Caco-2 (cell line): Measurements from ENCODE around the gene VDR. TPM values are rescaled to one million over a fixed set of nuclear protein-coding genes. Genes with fewer than 3 reads are reported as not detected.

ENCODE experiments used
- BruUV-seq: library from RNA; stranded (reverse); fragments of 400-500 nt; replicated peaks from 2 replicates; lab custom pipeline; 2021; lab: Mats Ljungman, UMichigan
- CTCF ChIA-PET: fragments of 300-600 bp; sonication (Branson Sonifier 250); formaldehyde crosslinking; loops from one replicate; lab custom pipeline; 2022; ENCODE audit warnings: antibody characterized with exemption; lab: Charles Lee
- POLR2A ChIA-PET: fragments of 300-600 bp; sonication (Branson Sonifier 250); formaldehyde crosslinking; loops from one replicate; lab custom pipeline; 2022; ENCODE audit warnings: antibody characterized with exemption; lab: Charles Lee
- DNase-seq, 2 experiments: peaks; one replicate each; pipeline versions ENCODE4 v3.0.0 to v3.0.0-alpha.2; 2020 to 2022
- H3K27me3 ChIP-seq: replicated peaks from 2 replicates; pipeline ENCODE4 v1.6.0; 2011; ENCODE audit warnings: low read length; ENCODE audit not compliant: control insufficient read depth, insufficient read depth
- H3K36me3 ChIP-seq: 2 replicates; pipeline ENCODE4 v1.5.1; 2011; ENCODE audit warnings: low read length; ENCODE audit not compliant: control insufficient read depth, insufficient read depth
- H3K4me1 ChIP-seq: fragments of 250-450 bp; sonication (Bioruptor Pico); 2 replicates; pipeline ENCODE4 v1.5.1; 2020; ENCODE audit warnings: mild to moderate bottlenecking
- H3K4me3 ChIP-seq: 2 replicates; pipeline ENCODE4 v1.5.1; 2011; ENCODE audit warnings: low read depth, mild to moderate bottlenecking, control low read depth, low read length
- H3K9me3 ChIP-seq: fragments of 250-450 bp; sonication (Bioruptor Pico); 2 replicates; pipeline ENCODE4 v1.5.1; 2020; ENCODE audit warnings: mild to moderate bottlenecking, moderate library complexity
- H3K27ac Mint-ChIP-seq: one replicate; pipeline ENCODE4 v1.8.0; 2022; ENCODE audit warnings: mixed read lengths; ENCODE audit not compliant: unreplicated experiment
- H3K27me3 Mint-ChIP-seq: one replicate; pipeline ENCODE4 v1.8.0; 2022; ENCODE audit warnings: mixed read lengths; ENCODE audit not compliant: insufficient read depth, unreplicated experiment
- H3K36me3 Mint-ChIP-seq: one replicate; pipeline ENCODE4 v1.8.0; 2022; ENCODE audit warnings: mild to moderate bottlenecking, mixed read lengths; ENCODE audit not compliant: insufficient read depth, unreplicated experiment
- H3K4me1 Mint-ChIP-seq: one replicate; pipeline ENCODE4 v1.8.0; 2022; ENCODE audit warnings: low read depth, mixed read lengths; ENCODE audit not compliant: unreplicated experiment
- H3K4me3 Mint-ChIP-seq: one replicate; pipeline ENCODE4 v1.8.0; 2022; ENCODE audit warnings: mild to moderate bottlenecking, moderate library complexity, mixed read lengths; ENCODE audit not compliant: unreplicated experiment
- H3K9me3 Mint-ChIP-seq: one replicate; pipeline ENCODE4 v1.8.0; 2022; ENCODE audit warnings: mixed read lengths; ENCODE audit not compliant: unreplicated experiment
- intact Hi-C: fragments of 100-400 bp; cut with micrococcal nuclease; formaldehyde crosslinking; loops from one replicate; pipeline ENCODE4 v1.10.0; 2022; ENCODE audit not compliant: unreplicated experiment
- total RNA-seq: library from RNA; stranded (reverse); gene quantifications from 2 replicates; pipeline ENCODE4 v1.2.3, GENCODE V29; 2022
- TF ChIP-seq, protein P1 (sequence below), 2 experiments: fragments of 200-600 bp in 1 of 2; IDR thresholded peaks; 1 replicate in 1 of 2; 2 replicates in 1 of 2; pipeline versions ENCODE4 v1.5.1 to v1.8.0; 2011 to 2022; ENCODE audit warnings: antibody characterized with exemption in 1 of 2, control low read depth in 1 of 2, inconsistent platforms in 1 of 2, low read depth in 1 of 2, low read length in 1 of 2, mild to moderate bottlenecking in 1 of 2, moderate library complexity in 1 of 2; ENCODE audit not compliant: insufficient read depth in 1 of 2, severe bottlenecking in 1 of 2, unreplicated experiment in 1 of 2

VDR gene
- total RNA-seq, 1 experiment from 2014 or later: 15.4 TPM

DNA sequence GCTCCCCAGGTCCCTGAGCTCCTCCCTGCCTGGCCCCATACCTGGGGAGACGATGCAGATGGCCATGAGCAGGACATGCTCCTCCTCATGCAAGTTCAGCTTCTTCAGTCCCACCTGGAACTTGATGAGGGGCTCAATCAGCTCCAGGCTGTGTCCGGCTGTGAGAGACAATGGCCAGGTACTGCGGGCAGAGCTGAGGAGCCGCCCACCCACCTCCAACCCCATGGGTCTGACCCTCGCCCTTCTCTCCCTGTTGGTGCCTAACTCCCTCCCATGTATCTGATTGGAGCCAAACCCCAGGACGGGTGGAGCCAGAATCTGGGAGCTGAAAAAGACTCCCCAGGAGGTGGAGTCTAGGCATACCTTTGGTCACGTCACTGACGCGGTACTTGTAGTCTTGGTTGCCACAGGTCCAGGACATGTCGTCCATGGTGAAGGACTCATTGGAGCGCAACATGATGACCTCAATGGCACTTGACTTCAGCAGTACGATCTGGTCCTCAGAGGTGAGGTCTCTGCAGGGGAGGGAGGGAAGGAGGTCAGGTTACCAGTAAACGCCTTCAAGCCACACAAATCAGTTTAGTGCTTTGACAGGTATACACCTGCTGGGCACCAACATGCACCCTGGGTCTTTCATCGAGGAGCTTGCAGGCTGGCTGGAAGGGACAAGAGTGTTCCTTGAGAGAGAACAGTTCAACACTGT lies 58.3 kb downstream of the VDR start:
- ChIA-PET CTCF (interaction anchor here (2.2 kb wide), 1 partner anchor 9 kb away, joined by 10 read pairs; no protein-coding TSS in a partner anchor), POLR2A (interaction anchor here (1.0 kb wide), 1 partner anchor 26 kb away, joined by 3 read pairs; no protein-coding TSS in a partner anchor)
- Mint-ChIP-seq H3K9me3 (no peaks in the 10 kb centered on the region), H3K4me1 (peaks cover 22% of the 10 kb centered on the region), H3K27ac (no peak overlapping the region), H3K27me3 (no peaks in the 10 kb centered on the region), H3K36me3 (peaks cover 10% of the 10 kb centered on the region), H3K4me3 (no peak overlapping the region)
- no peak for DNase-seq
- intact Hi-C loops: no loop called here
- Histone ChIP-seq H3K9me3 (no peaks in the 10 kb centered on the region), H3K4me1 (peaks cover 11% of the 10 kb centered on the region), H3K27me3 (no peaks in the 10 kb centered on the region), H3K36me3 (no peaks in the 10 kb centered on the region), H3K4me3 (no peak overlapping the region)
- BruUV-seq: no TSS peak
- TF ChIP-seq, protein P1, sequence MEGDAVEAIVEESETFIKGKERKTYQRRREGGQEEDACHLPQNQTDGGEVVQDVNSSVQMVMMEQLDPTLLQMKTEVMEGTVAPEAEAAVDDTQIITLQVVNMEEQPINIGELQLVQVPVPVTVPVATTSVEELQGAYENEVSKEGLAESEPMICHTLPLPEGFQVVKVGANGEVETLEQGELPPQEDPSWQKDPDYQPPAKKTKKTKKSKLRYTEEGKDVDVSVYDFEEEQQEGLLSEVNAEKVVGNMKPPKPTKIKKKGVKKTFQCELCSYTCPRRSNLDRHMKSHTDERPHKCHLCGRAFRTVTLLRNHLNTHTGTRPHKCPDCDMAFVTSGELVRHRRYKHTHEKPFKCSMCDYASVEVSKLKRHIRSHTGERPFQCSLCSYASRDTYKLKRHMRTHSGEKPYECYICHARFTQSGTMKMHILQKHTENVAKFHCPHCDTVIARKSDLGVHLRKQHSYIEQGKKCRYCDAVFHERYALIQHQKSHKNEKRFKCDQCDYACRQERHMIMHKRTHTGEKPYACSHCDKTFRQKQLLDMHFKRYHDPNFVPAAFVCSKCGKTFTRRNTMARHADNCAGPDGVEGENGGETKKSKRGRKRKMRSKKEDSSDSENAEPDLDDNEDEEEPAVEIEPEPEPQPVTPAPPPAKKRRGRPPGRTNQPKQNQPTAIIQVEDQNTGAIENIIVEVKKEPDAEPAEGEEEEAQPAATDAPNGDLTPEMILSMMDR (IDR thresholded peaks at IDR 0.05; ENCODE audit: insufficient read depth in 1 of 2, low read depth in 1 of 2, low read length in 1 of 2, severe bottlenecking in 1 of 2, unreplicated experiment in 1 of 2): no peak

DNA sequence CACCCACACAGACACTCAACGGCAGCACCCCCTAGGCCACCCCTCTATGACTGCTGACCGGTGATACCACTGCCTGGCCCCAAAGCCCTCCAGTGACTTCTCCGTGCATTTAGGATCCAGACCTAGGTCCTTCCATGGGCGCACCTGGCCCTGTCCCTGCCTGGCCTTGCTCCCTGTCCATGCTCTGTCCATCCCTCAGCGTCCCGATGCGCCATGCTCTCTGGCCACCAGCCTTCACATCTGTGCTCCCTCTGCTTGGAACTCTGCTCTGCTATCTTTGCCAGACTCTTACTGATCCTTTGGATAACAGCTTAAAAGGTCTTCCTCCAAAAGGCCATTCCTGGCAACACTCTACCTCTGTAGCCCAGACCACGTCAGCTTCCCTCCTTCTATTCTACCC lies 59.7 kb downstream of the VDR start:
- CTCF ChIA-PET: no interaction called here
- no peaks in the 10 kb centered on the region for H3K27me3 ChIP-seq

DNA sequence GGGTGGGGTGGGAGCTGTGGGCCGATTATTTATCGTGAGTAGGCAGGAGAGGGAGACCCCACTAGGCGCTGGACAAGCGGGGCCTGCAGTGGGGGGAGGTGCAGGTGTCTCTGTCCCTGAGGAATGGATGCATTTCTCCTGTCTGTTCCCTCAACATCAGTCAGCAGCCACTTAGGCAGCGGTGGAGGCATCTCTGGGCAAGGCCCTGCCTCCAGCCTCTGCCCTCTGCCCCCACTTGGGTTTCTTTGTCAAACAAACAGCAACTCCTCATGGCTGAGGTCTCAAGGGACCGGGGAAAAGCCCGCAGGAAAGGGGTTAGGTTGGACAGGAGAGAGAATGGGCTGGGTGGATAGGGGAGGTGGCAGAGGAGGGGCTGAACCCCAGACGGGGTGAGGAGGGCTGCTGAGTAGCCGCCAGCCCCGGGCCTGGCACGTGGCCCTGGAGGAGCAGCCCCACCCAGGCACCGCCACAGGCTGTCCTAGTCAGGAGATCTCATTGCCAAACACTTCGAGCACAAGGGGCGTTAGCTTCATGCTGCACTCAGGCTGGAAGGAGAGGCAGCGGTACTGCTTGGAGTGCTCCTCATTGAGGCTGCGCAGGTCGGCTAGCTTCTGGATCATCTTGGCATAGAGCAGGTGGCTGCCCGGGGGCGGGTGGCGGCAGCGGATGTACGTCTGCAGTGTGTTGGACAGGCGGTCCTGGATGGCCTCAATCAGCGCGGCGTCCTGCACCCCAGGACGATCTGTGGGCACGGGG lies 60.4 kb downstream of the VDR start:
- no peaks in the 10 kb centered on the region for H3K27me3 Mint-ChIP-seq
- POLR2A ChIA-PET: no interaction called here
- Histone ChIP-seq H3K4me1 (no peaks in the 10 kb centered on the region), H3K36me3 (no peaks in the 10 kb centered on the region), H3K9me3 (no peaks in the 10 kb centered on the region), H3K4me3 (no peak overlapping the region), H3K27me3 (no peaks in the 10 kb centered on the region)
- no peak overlapping the region for H3K4me3 Mint-ChIP-seq
- peaks cover 6% of the 10 kb centered on the region for H3K4me1 Mint-ChIP-seq
- H3K36me3 Mint-ChIP-seq: peaks cover 5% of the 10 kb centered on the region
- no peaks in the 10 kb centered on the region for H3K9me3 Mint-ChIP-seq
- no peak for DNase-seq
- no peak overlapping the region for H3K27ac Mint-ChIP-seq
- intact Hi-C loops: no loop called here
- BruUV-seq: no TSS peak
- TF ChIP-seq, protein P1 (IDR thresholded peaks at IDR 0.05; ENCODE audit: insufficient read depth in 1 of 2, low read depth in 1 of 2, low read length in 1 of 2, severe bottlenecking in 1 of 2, unreplicated experiment in 1 of 2): no peak
- CTCF ChIA-PET: interaction anchor here (0.6 kb wide), 1 partner anchor 22 kb away, joined by 3 read pairs; no protein-coding TSS in a partner anchor

More for the DNA sequence above, 59.7 kb downstream of the VDR start:
- Mint-ChIP-seq H3K4me3 (no peak overlapping the region), H3K27ac (peak overlapping the region; percentile 21), H3K36me3 (peaks cover 7% of the 10 kb centered on the region), H3K4me1 (peaks cover 8% of the 10 kb centered on the region), H3K27me3 (no peaks in the 10 kb centered on the region), H3K9me3 (no peaks in the 10 kb centered on the region)
- no TSS peak for BruUV-seq
- no peak for DNase-seq
- H3K36me3 ChIP-seq: no peaks in the 10 kb centered on the region
- no peaks in the 10 kb centered on the region for H3K4me1 ChIP-seq
- intact Hi-C loops: no loop called here
- POLR2A ChIA-PET: no interaction called here
- TF ChIP-seq, protein P1 (IDR thresholded peaks at IDR 0.05; ENCODE audit: insufficient read depth in 1 of 2, low read depth in 1 of 2, low read length in 1 of 2, severe bottlenecking in 1 of 2, unreplicated experiment in 1 of 2): no peak
- no peak overlapping the region for H3K4me3 ChIP-seq
- no peaks in the 10 kb centered on the region for H3K9me3 ChIP-seq
